Fibroblast of skin of back (primary cell): ENCODE measurements around the gene TGFBR3L.
"Not testable (repeated sequence)": the region's sequence is repeated elsewhere in the genome, so short reads cannot be mapped to it uniquely, and the experiment has no call there.

Experiments
- DNase-seq: peaks from one replicate; pipeline ENCODE4 v3.0.0-alpha.2; 2013

TGFBR3L gene

GRCh38 chr19:7928334-7928706 is 13.7 kb downstream of the TGFBR3L start:
- no peak for DNase-seq

GRCh38 chr19:7928741-7929701 is 14.4 kb downstream of the TGFBR3L start:
- peak; percentile 81 for DNase-seq

- not testable (repeated sequence) for DNase-seq
Observed at GRCh38 chr19:7930030-7930429, 15.4 kb downstream of the TGFBR3L start.

- DNase-seq = no peak
Observed at GRCh38 chr19:7930765-7931164, 16.1 kb downstream of the TGFBR3L start.

- DNase-seq = no peak
Observed at GRCh38 chr19:7931221-7932061, 16.8 kb downstream of the TGFBR3L start.

- DNase-seq = no peak
Observed at GRCh38 chr19:7932276-7932929, 17.8 kb downstream of the TGFBR3L start.

GRCh38 chr19:7932930-7933300 is 18.3 kb downstream of the TGFBR3L start:
- DNase-seq = no peak

- DNase-seq = no peak
Observed at GRCh38 chr19:7933411-7933810, 18.8 kb downstream of the TGFBR3L start.

GRCh38 chr19:7933828-7934725 is 19.4 kb downstream of the TGFBR3L start:
- no peak for DNase-seq

GRCh38 chr19:7934766-7935165 is 20.1 kb downstream of the TGFBR3L start:
- no peak for DNase-seq

GRCh38 chr19:7940841-7941240 is 26.2 kb downstream of the TGFBR3L start:
- no peak for DNase-seq

- DNase-seq = no peak
Observed at GRCh38 chr19:7941895-7942596, 27.4 kb downstream of the TGFBR3L start.

GRCh38 chr19:7942981-7943443 is 28.4 kb downstream of the TGFBR3L start:
- no peak for DNase-seq

GRCh38 chr19:7943444-7944176 is 29.0 kb downstream of the TGFBR3L start, which contains the start of gene TIMM44:
Gene TIMM44, minus strand, starts transcription at chr19:7943666. Its CDS starts 15 bp downstream, at chr19:7943651.
- peak; percentile 100 for DNase-seq

GRCh38 chr19:7944177-7944761 is 29.6 kb downstream of the TGFBR3L start:
- peak; percentile 94 for DNase-seq

- no peak for DNase-seq
Observed at GRCh38 chr19:7947939-7948338, 33.3 kb downstream of the TGFBR3L start.

GRCh38 chr19:7953060-7953459 is 38.4 kb downstream of the TGFBR3L start:
- DNase-seq = peak; percentile 39

GRCh38 chr19:7953576-7953975 is 38.9 kb downstream of the TGFBR3L start:
- DNase-seq = no peak

- no peak for DNase-seq
Observed at GRCh38 chr19:7955696-7956095, 41.1 kb downstream of the TGFBR3L start.

GRCh38 chr19:7959211-7959610 is 44.6 kb downstream of the TGFBR3L start:
- DNase-seq = no peak
